ENCODE results near the gene OR6B1. TPM values are rescaled to one million over a fixed set of nuclear protein-coding genes. Genes with fewer than 3 reads are reported as not detected.

Gene OR6B1
- total and polyA plus RNA-seq, 2 experiments from 2014 or later, result not detected

DNA sequence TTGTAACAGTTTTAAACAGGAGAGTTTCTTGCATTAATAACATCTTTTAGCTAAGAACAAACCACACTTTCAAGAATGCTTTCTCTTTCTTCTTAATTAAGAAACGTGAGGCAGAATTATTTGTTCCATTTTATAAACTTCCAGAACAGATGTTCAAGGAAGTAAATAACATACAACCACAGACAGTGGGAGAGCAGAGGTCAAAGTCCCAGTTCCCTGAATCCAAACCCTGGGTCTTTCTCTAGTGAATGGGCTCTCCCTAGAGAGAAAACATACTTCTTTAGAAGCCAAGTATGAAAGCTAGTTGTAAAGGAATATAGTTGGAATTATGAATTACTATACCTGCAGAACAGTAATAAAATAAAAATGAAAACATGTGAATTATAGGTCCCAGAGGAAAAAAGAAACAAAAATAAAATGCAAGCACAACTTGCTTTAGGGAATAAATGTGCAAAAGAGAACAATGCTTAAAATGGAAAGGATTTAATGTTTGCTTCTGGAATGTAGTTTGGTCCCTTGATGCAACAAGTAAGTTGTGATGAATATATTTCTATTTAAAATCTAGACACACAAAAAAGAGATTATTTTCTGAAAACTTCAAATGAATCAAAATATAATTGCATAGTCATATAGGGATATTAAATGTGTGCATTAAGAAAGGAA, 6.0 kb downstream of the OR6B1 start:
- Histone ChIP-seq H3K4me2 (no peak overlapping the region), H3K36me3 (ENCODE audit: insufficient read depth) (peaks cover 4% of the 10 kb centered on the region), H3K27me3 (ENCODE audit: insufficient read depth) (no peaks in the 10 kb centered on the region), H3K79me2 (replicated peaks; ENCODE audit: insufficient read depth) (no peaks in the 10 kb centered on the region), H3K4me1 (ENCODE audit: insufficient read depth) (no peaks in the 10 kb centered on the region), H3F3A (replicated peaks; ENCODE audit: low read depth) (no peaks in the 10 kb centered on the region), H3K27ac (ENCODE audit: low read depth) (no peak overlapping the region), H3K4me3 (no peak overlapping the region), H4K20me1 (replicated peaks; ENCODE audit: insufficient read depth) (no peaks in the 10 kb centered on the region), H3K9me2 (ENCODE audit: insufficient read depth) (peaks cover 6% of the 10 kb centered on the region; the same call in 1 of the 2 replicates), H2AFZ (no peak overlapping the region)
- ATAC-seq (no peak), DNase-seq (ENCODE audit: low spot score) (no peak)
- peaks cover 35% of the 10 kb centered on the region for H3K9me3 Mint-ChIP-seq
- no peaks in the 10 kb centered on the region for H3K27me3 Mint-ChIP-seq (ENCODE audit: insufficient read depth, low read depth, poor library complexity)
- no peak overlapping the region for H3K27ac Mint-ChIP-seq
- no peaks in the 10 kb centered on the region for H3K4me1 Mint-ChIP-seq
- H3K36me3 Mint-ChIP-seq (ENCODE audit: low read depth), result peaks cover 20% of the 10 kb centered on the region; the same call in 2 of the 3 replicates
- H3K4me3 Mint-ChIP-seq, result no peak overlapping the region
- TF ChIP-seq POLR2AphosphoS5 (IDR thresholded peaks at IDR 0.05; ENCODE audit: low read depth), result no peak
- TF ChIP-seq CREB1 (CRISPR knock-in tag; IDR thresholded peaks at IDR 0.05; ENCODE audit: low read depth), result no peak
- TF ChIP-seq, protein P1, sequence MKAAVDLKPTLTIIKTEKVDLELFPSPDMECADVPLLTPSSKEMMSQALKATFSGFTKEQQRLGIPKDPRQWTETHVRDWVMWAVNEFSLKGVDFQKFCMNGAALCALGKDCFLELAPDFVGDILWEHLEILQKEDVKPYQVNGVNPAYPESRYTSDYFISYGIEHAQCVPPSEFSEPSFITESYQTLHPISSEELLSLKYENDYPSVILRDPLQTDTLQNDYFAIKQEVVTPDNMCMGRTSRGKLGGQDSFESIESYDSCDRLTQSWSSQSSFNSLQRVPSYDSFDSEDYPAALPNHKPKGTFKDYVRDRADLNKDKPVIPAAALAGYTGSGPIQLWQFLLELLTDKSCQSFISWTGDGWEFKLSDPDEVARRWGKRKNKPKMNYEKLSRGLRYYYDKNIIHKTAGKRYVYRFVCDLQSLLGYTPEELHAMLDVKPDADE (IDR thresholded peaks at IDR 0.05), result no peak
- TF ChIP-seq EZH2 (IDR thresholded peaks at IDR 0.05; ENCODE audit: low read depth, unreplicated experiment), result no peak

DNA sequence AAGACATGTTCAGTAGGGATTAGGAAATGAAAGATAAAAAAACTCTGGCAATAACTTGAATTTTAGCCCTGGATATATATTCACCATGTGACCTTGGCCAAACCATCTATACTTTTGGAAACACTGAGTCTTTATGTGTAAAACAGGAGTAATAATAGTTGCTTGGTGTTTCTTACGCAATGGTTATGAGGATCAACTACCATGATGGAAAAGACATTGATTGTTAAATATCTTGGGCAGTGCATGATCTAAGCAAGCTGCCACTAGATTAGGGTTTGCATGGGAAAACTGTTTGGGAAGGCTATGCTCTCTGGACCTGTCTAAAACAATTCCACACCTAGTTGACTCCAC, 6.5 kb downstream of the OR6B1 start:
- no peaks in the 10 kb centered on the region for H3K79me2 ChIP-seq (replicated peaks; ENCODE audit: insufficient read depth)
- H3K4me2 ChIP-seq, result no peak overlapping the region
- Mint-ChIP-seq H3K4me3 (no peak overlapping the region), H3K27me3 (ENCODE audit: insufficient read depth, low read depth, poor library complexity) (no peaks in the 10 kb centered on the region), H3K4me1 (no peaks in the 10 kb centered on the region), H3K36me3 (ENCODE audit: low read depth) (peaks cover 20% of the 10 kb centered on the region; the same call in 2 of the 3 replicates), H3K9me3 (peaks cover 37% of the 10 kb centered on the region), H3K27ac (no peak overlapping the region)
- no peak overlapping the region for H3K27ac ChIP-seq (ENCODE audit: low read depth)
- H3K36me3 ChIP-seq (ENCODE audit: insufficient read depth), result peaks cover 4% of the 10 kb centered on the region
- no peak overlapping the region for H2AFZ ChIP-seq
- ATAC-seq (no peak), DNase-seq (ENCODE audit: low spot score) (no peak)
- H3K4me1 ChIP-seq (ENCODE audit: insufficient read depth), result no peaks in the 10 kb centered on the region
- H3F3A ChIP-seq (replicated peaks; ENCODE audit: low read depth), result no peaks in the 10 kb centered on the region
- TF ChIP-seq, protein P2, sequence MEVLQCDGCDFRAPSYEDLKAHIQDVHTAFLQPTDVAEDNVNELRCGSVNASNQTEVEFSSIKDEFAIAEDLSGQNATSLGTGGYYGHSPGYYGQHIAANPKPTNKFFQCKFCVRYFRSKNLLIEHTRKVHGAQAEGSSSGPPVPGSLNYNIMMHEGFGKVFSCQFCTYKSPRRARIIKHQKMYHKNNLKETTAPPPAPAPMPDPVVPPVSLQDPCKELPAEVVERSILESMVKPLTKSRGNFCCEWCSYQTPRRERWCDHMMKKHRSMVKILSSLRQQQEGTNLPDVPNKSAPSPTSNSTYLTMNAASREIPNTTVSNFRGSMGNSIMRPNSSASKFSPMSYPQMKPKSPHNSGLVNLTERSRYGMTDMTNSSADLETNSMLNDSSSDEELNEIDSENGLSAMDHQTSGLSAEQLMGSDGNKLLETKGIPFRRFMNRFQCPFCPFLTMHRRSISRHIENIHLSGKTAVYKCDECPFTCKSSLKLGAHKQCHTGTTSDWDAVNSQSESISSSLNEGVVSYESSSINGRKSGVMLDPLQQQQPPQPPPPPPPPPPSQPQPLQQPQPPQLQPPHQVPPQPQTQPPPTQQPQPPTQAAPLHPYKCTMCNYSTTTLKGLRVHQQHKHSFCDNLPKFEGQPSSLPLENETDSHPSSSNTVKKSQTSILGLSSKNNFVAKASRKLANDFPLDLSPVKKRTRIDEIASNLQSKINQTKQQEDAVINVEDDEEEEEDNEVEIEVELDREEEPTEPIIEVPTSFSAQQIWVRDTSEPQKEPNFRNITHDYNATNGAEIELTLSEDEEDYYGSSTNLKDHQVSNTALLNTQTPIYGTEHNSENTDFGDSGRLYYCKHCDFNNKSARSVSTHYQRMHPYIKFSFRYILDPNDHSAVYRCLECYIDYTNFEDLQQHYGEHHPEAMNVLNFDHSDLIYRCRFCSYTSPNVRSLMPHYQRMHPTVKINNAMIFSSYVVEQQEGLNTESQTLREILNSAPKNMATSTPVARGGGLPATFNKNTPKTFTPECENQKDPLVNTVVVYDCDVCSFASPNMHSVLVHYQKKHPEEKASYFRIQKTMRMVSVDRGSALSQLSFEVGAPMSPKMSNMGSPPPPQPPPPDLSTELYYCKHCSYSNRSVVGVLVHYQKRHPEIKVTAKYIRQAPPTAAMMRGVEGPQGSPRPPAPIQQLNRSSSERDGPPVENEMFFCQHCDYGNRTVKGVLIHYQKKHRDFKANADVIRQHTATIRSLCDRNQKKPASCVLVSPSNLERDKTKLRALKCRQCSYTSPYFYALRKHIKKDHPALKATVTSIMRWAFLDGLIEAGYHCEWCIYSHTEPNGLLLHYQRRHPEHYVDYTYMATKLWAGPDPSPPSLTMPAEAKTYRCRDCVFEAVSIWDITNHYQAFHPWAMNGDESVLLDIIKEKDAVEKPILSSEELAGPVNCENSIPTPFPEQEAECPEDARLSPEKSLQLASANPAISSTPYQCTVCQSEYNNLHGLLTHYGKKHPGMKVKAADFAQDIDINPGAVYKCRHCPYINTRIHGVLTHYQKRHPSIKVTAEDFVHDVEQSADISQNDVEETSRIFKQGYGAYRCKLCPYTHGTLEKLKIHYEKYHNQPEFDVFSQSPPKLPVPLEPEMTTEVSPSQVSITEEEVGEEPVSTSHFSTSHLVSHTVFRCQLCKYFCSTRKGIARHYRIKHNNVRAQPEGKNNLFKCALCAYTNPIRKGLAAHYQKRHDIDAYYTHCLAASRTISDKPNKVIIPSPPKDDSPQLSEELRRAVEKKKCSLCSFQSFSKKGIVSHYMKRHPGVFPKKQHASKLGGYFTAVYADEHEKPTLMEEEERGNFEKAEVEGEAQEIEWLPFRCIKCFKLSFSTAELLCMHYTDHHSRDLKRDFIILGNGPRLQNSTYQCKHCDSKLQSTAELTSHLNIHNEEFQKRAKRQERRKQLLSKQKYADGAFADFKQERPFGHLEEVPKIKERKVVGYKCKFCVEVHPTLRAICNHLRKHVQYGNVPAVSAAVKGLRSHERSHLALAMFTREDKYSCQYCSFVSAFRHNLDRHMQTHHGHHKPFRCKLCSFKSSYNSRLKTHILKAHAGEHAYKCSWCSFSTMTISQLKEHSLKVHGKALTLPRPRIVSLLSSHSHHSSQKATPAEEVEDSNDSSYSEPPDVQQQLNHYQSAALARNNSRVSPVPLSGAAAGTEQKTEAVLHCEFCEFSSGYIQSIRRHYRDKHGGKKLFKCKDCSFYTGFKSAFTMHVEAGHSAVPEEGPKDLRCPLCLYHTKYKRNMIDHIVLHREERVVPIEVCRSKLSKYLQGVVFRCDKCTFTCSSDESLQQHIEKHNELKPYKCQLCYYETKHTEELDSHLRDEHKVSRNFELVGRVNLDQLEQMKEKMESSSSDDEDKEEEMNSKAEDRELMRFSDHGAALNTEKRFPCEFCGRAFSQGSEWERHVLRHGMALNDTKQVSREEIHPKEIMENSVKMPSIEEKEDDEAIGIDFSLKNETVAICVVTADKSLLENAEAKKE (CRISPR knock-in tag; IDR thresholded peaks at IDR 0.05), result no peak
- peaks cover 6% of the 10 kb centered on the region; the same call in 1 of the 2 replicates for H3K9me2 ChIP-seq (ENCODE audit: insufficient read depth)
- H3K27me3 ChIP-seq (ENCODE audit: insufficient read depth), result no peaks in the 10 kb centered on the region
- no peaks in the 10 kb centered on the region for H4K20me1 ChIP-seq (replicated peaks; ENCODE audit: insufficient read depth)
- no peak overlapping the region for H3K4me3 ChIP-seq
